Islet precursor cell (in vitro differentiated cells): ENCODE data around the gene AKT1.
"Not testable (repeated sequence)": the region's sequence is repeated elsewhere in the genome, so short reads cannot be mapped to it uniquely, and the experiment has no call there.

Source experiments
- DNase-seq: peaks from one replicate; pipeline ENCODE4 v3.0.0-alpha.2; 2018

AKT1 gene

DNA sequence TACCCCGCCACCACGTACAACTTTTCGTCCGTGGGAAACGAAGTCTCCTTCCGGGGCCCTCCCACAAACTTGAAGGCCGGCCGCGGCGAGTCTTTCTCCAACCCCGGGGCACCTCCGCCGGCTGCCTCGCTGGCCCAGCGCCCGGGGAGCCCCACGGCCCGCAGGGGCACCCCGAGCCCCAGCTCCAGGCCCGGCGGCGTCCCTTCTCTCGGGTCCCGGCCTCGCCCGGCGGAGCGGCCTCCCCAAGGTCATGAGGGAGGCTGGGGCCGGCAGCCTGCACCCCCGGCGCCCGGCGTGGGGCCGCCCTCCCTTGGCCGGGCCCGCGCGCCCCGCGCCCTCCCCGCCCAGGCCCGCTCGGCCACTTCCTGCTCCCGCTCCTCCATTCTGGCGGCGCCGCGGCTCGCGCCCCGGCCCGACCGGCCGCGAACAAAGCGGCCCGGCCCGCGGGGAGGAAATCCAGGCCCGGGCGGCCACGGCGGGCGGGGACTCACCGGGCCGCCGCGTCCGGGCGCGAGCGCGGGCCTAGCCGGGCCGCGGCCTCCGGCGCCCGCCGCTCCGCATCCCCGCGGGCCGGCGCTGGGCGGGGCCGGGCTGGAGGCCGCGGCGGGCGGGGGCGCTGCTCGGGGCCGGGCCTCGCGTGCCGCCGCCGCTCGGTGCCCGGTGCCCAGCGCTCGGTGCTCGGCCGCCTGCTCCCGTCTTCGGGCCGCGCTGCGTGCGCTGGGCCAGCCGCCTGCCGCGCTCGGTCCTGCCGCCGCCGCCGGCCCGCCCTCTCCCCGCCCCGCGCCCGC lies at the start of gene AKT1:
TSS of gene AKT1 (minus strand) at position 756 of the 788 bp plus-strand sequence. CDS start 3,105 bp downstream, outside the sequence.
- DNase-seq: no peak

DNA sequence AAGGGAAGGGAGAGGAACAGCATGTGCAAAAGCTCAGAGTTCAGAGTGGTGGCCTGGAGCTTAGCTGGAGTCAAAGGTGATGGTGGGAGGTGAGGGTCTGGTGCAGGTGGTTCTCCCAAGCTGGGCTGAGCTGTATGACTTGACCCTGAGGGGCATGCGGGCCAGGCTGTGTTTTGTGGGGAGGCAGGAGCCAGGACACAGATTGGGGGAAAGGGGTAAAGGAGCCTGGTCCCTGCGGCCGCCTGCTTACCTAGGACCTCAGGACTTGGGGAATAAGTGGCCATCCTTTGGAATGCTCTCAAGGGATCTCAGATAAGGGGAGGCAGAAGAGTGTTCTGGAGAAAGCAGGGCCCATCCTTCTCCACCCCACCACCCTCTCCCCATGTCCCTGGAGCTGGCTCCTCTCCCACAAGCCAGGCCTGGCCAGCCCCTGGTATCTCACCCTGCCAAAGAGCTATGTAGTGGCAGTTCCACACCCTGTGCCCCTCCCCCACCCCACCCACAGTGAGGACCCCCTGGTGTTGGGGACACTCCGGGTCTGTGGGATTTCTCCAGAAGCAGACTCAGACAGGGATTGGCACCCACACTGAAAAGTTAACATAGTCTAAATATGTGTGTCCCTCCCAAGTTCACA lies 49.6 kb upstream of the AKT1 start:
- DNase-seq: no peak

DNA sequence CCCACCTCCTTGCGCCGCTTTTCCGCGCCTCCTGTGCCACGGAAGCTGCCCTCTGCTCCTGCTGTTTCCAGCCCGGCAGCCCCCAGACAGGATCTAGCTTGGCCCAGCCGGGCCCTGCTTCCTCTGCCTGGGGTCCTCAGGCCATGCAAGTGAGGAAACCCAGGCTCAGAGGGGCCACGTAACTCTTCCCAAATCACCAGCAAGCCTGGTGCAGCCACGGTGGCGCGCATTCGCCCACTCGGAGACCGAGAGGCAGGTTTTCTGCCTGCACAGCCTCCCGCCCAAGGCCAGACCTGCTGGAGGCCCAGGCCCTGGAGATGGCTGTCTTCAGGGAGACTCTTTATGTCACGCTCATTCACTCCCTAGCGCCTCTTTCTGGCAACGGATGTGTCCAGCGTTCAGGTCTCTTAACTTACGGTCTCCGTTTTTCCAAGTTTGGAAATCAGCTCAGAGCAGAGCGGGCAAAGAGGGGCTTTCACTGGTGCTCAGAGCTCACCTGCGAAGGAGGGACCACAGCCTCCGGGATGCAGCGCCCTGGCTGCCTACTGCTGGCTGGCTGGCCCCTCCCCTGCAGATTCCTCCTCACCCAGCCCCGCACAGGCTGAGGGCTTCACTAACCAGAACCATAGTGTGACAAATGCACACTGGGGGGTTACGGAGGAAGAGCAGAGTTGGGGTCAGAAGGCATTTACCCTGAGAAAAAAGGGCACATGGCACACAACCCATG lies 48.9 kb upstream of the AKT1 start:
- peak; percentile 71 for DNase-seq

DNA sequence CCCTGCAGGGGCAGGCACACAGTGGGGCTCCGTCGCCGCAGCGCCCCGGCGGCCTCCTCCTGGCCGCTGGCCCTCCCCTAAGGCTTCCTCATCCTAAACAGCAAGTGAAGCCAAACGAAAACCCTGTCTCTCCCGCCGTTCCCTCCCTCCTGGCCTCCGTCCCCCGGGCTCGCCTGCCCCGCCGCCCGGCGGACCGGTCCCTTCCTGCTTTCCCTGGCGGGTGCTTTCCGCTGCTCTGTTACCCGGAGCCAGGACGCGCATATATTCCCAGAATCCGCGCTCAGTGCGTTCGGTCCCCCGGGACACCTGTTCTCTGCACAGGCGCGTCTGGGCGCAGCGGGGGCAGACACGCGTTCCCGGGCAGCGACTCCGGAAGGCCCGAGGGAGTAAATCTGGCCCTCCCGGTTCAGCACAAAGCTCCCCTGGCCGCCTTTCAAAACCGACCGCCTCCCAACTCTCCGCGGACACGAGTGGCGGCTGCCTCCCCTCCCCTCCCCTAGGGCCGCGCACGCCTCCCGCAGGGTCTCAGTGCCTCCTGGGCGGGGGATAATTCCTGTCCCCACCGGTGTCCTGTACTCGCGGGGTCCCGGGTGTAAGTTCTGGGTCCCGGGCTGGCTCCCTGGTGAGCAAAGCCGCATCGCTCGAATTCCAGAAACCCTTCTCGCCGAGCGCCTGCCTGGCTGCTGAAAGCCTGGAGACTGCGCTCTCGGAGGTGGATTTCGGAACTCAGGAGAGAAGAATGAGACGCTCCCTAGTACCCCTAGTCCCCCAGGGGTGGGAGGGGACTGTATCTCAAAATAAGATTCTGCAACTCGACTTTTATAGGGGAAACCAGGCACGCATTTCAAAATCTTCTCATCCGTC lies 48.1 kb upstream of the AKT1 start:
- DNase-seq: peak; percentile 81

DNA sequence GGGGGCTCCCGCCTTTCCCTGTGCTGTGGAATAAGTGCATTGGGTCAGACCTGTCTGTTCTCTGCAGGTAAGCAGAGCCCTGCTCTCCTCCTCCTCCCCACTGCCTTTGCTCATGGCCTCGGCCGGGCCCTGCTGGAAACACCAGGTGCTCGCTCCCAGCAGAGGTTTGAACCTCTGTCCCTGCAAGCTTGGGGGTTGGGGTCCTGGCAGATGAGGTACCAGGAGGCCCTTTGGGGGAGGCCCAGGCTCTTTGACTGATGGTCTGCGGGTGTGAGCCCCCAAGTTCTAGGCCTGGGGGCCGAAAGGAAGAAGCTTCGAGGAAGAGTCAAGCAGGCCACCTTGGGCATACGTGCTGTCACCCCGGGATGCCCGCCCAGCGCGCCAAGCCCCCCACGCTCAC lies 47.5 kb upstream of the AKT1 start:
- no peak for DNase-seq

DNA sequence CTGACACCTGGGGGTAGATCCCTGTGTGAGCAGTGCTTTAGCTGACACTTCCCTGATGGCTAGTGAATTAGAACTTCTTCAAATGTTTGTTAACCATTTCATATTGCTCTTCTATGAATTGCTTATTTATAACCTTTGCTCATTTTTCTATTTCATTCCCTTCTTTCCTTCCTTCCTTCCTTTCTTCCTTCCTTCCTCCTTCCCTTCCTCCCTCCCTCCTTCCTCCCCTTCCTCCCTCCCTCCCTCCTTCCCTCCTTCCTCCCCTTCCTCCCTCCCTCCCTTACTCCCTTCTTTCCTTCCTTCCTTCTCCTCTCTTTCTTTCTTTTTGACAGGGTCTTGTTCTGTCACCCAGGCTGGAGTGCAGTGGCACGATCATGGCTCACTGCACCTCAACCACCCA lies 46.2 kb upstream of the AKT1 start:
- DNase-seq: no peak

DNA sequence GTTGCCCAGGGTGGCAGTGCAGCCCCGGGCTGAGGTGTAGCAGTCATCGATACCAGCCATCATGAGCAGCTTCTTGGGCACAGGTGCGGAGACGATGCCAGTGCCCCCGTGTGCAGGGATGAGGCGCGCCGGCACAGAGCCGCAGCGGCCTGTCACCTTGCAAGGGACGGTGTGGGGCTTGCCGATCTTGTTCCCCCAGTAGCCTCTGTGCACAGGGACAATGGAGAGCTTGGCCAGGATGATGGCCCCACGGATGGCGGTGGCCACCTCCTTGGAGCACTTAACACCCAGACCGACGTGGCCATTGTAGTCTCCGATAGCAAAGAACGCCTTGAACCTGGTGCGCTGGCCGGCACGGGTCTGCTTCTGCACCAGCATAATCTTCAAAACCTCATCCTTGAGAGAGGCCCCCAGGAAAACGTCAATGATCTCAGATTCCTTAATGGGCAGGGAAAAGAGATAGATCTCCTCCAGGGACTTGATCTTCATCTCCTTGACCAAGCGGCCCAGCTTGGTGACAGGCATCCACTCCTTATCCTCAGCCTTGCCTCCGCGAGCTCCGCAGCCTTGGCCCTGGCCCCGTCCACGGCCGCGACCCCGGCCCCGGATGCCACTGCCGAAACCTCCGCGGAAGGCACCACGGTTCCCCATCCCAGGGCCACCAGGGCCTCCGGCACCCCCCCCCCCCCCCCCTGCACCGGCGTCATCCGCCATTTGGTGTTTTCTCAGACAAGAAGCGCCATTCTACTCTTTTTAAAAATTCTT lies 40.8 kb upstream of the AKT1 start:
- DNase-seq: not testable (repeated sequence)

DNA sequence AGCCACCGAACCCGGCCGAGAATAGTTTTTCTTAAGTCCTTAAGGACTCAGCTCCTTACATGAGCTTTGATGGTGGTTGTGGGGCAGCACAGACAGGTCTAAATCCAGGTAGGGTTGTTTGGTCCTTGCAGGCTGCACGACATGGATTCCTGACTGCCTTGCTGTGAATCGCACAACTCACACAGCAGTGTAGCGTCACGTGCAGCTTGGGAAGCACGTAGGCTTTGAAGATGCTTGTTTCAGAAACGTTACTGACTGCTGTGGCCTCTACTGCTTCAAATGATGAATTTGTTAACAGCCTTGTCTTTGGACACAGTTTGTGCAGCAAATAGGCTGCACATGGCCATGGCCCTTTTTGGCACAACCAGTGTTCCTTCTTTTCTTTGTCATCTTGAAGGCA lies 35.2 kb upstream of the AKT1 start:
- no peak for DNase-seq

DNA sequence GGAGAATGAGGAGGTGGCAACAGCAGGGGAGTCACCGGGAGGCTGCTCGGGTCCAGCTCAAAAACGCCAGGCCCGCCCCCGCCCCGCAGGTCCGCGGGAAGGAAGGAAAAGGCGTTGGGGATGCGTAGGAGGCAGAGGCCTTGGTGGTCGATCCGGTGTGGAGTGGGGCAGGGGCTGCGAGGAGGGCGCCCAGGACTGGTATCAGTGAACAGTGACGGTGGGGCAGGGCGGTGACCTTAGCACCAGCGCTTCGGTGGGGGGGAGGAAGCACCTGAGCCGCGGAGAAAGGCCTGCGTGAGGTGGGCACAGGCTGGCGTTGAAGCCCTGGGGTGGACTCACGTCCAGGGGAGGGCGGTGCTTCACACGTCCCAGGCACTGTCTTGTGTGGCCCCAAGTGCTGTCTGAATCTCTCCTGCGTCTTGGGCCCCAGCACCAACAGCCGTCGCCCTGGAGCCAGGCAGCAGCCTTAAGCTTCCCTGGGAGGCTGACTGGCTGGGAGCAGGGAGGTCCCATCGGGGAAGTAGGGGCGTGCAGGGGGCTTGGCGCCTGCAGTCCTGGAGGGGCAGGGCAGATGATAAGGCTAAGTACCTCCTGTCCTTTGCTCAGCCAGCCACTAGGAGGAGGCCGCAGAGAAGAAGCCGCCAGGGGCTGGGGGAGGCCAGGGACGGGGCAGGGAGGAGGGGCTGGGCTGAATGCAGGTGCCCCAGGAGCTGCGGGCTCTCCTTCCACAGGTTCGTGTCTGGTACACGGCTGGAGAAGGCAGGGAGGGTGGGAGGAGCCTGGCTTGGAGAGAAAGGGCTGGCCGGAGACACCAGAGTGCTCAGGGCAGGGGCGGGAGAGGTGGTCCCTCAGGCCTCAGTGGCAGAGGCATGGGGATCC lies 31.9 kb upstream of the AKT1 start:
- peak; percentile 96 for DNase-seq

DNA sequence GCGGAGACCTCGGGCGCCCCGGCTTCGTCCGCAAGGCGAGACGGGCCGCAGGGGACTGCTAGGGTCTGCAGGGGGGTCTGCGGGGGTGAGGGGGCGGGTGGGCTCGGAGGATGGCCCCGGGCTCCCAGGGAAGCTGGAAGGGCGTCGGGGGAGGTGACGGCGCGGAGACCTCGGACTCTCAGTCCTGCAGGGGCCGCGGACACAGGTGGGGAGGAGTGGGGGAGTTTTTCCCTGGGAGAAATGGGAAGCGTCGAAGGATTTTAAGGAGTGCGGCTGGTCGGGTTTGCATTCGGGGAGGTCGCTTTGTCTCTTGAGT lies 31.3 kb upstream of the AKT1 start:
- DNase-seq: no peak

DNA sequence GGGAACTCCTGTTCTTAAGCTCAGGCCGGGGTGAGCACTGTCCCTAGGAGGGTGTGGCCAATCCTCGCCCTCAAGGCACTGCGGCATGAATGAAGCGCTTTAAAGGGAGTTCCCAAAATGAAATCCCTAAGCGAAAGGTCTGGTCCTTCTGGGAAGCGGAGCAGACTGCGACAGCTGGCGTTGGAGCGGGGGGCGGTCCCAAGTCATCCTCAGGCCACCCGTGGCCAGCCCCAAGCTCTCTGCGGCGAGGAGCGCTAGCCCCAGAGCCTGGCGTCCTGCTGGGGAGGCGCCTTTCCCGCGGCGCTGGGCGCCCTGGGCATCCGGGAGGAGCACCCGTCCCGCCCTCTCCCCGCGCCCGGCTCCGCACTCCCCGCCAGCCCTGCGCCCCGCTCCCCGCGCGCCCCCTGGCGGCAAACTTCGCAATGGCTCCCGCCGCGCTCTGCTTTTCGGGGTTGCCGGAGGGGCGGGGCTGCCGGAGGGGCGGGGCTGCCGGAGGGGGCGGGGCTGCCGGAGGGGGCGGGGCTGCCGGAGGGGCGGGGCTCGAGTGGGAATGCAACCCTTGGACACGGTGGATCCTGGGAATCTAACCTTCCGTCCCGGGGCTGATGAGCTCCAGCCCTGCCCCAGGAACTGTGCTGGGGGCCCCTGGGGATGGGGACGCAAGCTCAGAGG lies 30.8 kb upstream of the AKT1 start:
- DNase-seq: peak; percentile 95

DNA sequence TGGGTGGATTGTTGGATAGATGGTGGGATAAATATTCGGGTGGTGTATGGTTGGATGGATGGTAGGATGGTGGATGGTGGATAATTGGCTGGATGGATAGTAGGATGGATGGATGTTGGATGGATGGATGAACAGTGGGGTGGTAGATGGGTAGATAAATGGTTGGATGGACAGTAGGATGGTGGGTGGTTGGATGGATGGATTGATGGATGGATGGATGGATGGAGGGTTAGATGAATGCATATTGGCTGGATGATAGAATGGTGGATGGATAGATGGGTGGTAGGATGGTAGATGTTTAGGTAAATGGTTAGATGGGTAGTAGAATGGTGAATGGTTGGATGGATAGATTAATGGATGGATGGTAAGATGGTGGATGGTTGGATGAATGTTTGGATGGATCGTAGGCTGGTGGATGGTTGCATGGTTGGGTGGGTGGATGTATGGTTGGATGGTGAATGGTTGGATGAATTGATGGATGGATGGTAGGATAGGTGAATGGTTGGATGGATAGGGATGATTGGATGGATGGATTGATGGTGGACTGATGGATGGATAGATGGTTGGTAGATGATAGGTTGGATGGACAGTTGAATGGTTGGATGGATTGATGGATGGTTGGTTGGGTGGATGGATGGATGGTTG lies 28.9 kb upstream of the AKT1 start:
- no peak for DNase-seq

DNA sequence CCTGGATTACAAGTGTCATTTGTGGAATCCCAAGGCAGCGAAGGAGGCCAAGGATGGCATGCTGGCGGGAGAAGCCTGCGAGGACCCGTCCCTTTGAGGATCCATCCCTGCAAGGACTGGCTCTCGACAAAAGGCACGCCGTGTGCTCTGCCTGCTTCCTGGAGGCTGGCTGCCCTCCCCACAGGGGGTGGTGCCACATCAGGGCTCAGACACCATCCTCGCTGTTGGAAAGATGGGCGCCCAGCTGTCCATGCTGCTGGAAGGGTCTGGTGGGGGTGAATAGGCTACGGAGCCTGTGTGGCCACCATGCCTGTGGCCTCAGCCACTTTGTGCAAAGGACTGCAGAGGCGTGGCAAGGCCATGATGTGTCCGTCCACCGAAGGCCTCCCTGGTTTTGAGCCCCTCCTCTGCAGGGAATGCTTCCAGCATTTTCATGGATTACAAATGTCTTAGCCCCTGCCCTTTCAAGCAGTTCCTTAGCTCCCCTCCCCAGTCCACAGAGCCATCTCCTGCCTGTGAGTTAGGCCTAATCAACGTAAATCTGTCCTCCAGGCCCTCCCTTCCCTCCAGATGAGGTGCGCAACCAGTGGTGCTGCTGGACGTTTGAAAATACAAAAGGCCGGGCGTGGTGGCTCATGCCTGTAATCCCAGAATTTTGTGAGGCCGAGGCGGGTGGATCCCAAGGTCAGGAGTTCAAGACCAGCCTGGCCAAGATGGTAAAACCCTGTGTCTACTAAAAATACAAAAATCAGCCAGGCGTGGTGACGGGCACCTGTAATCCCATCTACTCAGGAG lies 27.5 kb upstream of the AKT1 start:
- DNase-seq: peak; percentile 46

DNA sequence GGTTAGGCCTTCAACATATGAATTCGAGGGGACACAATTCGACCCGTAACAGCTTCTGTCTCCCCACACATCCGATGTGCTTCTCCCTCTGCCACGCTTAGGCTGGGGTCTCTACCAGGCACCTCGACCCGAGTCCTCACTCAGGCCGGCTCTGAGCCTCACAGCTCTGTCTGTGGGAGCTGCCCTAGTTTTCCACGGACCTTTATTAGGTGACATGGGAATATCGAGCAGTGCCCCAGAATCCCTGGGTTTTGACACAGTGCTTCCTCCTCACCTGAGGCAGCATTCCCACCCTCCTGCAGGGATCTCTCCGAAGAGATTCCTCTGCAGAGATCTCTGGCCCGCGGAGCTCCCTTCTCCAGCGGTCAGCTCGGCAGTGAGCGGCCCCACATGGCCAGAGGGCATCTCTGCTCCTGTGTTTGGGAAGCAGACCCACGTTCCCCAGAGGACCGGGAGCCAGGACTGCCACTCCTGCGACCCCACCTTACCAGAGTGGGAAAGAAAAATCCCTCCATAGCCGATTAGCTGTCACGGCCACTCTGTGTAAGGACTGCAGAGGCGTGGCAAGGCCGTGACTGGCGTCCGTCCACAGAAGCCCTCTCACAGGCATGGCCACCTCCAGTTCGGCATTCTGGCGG lies 26.5 kb upstream of the AKT1 start:
- peak; percentile 43 for DNase-seq

DNA sequence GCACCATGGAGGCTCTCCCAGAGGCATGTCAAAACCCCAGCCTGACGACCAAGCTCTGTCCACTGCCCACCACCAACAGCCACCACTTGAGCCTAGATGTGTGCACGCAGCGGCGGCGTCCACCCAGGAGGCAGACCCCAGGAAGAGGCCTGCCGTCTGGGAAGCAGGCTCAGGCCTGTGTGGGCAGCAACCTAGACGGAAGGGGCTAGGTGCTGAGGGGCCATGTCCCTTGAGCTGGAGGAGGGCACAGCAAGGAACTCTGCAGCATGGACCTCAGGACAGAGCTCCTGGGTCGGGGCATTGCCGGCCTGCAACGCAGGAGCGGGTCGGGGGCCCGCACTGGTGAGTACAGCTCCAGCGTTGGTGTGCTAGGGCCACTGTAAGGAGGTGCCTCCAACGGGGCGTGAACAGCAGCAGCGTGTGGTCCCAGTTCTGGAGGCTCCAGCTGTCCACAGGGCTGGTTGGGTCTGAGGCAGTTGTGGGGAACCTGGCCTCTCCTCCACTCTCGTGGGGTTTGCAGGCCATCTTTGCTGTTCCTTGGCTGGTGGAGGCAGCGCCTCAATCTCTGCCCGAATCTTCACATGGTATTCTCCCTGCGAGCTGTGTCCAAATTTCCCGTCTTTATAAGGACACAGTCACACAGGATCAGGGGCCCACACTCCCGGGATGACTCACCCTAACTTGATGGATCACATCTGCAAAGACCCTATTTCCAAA lies 25.8 kb upstream of the AKT1 start:
- peak; percentile 47 for DNase-seq

DNA sequence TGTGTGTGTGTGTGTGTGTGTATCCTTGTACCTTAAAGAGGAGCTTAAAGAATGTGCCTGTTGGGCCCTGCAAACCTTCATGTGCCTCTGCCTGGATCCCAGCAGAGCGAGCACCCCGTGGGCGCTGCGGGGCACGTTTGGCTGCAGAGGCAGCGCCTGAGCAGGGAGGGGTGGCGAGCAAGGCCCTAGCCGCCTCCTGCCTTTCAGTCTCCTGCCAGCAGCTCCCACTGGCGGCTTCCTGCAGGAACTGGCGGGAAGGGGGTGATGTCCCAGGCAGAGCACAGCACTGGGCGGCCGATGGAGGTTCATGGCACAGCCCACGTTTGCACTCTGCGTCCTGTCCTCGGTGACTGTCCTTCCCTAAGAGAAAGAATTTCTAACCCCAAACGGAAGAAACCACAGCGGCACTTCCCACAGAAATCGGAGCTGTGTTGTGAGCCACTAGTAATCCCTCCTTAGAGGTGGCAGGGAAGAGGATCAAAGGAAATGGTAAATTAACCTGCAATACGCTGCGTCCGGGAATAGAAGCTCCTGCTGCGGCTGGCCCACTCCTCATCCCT lies 25.2 kb upstream of the AKT1 start:
- peak; percentile 92 for DNase-seq

DNA sequence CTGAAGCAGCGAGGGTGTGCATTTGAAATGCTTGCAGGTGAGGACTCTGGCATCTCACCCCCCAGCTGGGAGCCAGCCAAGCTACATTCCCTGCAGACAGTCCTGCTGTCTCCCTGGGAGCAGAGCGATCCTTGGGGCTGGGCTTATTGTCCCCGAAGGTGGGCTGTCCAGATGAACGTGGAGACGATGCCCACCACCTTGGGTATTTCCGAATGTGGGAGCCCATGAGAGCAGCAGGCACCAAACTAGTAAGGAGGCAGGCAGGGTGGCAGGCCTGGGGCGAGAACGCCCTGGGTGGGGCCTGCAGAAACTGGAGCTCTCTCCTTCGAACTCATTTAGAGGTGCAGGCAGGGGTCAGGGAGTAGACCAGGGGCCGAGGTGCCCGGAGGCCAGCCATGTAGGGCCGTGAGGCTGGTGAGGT lies 23.8 kb upstream of the AKT1 start:
- DNase-seq: peak; percentile 45

DNA sequence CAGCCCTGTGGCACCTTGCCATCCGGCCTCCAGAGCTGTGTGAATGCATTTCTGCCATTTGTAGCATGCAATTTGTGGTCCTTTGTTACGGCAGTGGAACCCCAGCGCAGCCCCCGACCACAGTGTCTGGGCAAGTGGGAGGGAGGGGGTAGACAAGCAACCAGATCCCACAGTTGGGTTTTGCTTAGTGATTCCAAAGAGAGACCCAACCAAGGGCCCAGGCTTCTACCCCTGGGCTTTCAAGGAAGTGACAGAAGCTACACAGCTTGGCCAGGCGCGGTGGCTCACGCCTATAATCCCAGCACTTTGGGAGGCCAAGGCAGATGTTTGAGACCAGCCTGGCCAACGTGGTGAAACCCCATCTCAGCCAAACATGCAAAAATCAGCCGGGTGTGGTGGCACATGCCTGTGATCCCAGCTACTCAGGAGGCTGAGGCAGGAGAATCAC lies 23.2 kb upstream of the AKT1 start:
- DNase-seq: no peak
